Right atrium auricular region (tissue), 2 donors: ENCODE measurements around the gene COMMD7. TPM values are rescaled to one million over a fixed set of nuclear protein-coding genes. Genes with fewer than 3 reads are reported as not detected.

Source experiments
- DNase-seq: peaks from one replicate; pipeline ENCODE4 v3.0.0-alpha.2; 2019; ENCODE audit warnings: low spot score
- H3K27ac ChIP-seq, 2 donors: fragments of 200-600 bp; sonication (generic); 1 replicate in 1 of 2; 2 replicates in 1 of 2; pipeline ENCODE4 v1.5.1; 2016 to 2019
- H3K27me3 ChIP-seq, 2 donors: fragments of 200-600 bp; sonication (generic); one replicate each; pipeline versions ENCODE4 v1.5.1 to v1.6.0; 2017 to 2019
- H3K36me3 ChIP-seq: fragments of 200-600 bp; sonication (generic); one replicate; pipeline ENCODE4 v1.5.1; 2016
- H3K4me1 ChIP-seq, 2 donors: fragments of 200-600 bp; sonication (generic); one replicate each; pipeline versions ENCODE4 v1.5.1 to v1.6.0; 2017 to 2019
- H3K4me3 ChIP-seq, 2 donors: fragments of 200-600 bp; sonication (generic); 1 replicate in 1 of 2; 2 replicates in 1 of 2; pipeline ENCODE4 v1.5.1; 2017 to 2019; ENCODE audit warnings: mild to moderate bottlenecking in 1 of 2, moderate library complexity in 1 of 2
- H3K9me3 ChIP-seq, 2 donors: fragments of 200-600 bp; sonication (generic); one replicate each; pipeline ENCODE4 v1.5.1; 2019
- CTCF ChIP-seq, 2 donors: fragments of 200-600 bp; sonication (generic); IDR thresholded peaks; one replicate each; pipeline ENCODE4 v1.5.1; 2019; ENCODE audit warnings: antibody characterized with exemption in 2 of 2
- total RNA-seq, 2 donors: library from RNA; depleted of rRNA; stranded (reverse); fragments of >200 nt; gene quantifications; one replicate each; pipeline ENCODE4 v1.1.0, GENCODE V29; 2016

Gene COMMD7
- total RNA-seq, 2 donors from 2014 or later, result 22.2 to 29.3 TPM

DNA sequence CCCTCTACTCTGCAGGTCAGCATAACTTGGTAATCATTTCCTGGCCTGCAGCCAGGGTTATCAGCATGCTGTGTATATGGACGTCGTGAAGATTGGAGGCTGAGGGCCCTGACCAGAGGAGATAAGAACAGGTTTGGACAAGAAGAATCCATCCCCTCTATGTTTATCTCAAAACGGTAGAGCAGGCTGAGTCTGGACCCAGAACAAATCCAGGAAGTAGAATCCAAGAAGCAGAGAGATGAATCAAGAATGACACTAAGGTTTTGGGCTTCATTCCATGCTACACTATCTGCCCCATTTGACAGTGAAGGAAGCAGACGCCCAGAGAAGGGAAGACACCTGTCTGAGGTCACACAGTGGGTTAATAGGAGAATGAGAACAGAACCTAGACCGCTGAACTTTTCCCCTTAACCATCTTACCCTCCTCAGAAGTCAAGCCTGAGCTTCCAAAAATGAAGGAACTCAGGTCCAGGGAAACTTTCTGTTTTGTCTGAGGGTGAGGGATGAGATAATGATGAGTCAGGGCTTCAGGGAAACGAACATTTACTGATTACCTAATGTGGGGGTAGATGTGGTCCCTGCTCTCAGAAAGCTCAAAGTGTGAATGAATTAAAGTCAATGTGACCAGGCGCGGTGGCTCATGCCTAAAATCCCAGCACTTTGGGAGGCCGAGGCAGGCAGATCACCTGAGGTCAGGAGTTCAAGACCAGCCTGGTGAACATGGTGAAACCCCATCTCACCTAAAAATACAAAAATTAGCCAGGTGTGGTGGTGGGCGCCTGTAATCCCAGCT, 9.4 kb upstream of the COMMD7 start:
- Histone ChIP-seq H3K9me3 (no peaks in the 10 kb centered on the region), H3K27me3 (no peaks in the 10 kb centered on the region), H3K27ac (no peak overlapping the region), H3K4me3 (no peak overlapping the region), H3K36me3 (no peaks in the 10 kb centered on the region), H3K4me1 (no peaks in the 10 kb centered on the region)
- DNase-seq, result no peak
- no peak for TF ChIP-seq CTCF (IDR thresholded peaks at IDR 0.05)

DNA sequence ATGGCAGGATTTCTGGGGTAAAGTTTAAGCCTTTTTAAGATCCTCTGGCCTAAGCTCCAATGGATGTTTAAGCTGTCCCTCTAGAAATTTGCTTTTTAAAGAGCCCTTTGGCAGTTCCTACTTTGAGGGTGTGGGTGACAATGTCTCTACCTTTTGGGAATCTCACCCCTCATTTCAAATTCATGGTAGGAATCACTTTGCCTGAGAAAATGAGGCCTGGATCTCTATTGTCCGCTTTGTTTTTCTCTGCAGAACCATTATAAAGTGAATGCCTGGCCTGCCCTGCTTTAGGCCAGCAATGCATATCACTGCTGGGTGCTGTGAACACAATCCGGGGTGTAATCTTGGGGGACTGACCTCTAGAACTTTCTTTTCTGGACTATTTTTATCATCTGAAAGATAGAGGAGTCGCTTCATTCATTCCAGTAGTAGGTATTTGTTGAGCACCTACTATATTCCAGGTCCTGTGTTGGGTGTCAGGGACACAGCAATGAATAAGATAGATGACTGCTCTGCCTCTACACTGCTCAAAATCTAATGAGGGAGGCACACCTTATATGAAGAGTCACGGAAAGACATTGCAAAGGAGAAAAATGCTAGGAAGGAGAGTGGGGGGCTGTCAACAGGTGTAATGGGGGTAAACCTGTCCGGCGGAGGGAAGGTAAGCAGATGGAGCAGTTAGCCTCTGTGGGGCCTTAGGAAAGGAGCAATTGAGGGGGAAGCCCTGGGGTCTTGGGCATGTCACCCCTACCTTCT, 8.6 kb upstream of the COMMD7 start:
- no peak for TF ChIP-seq CTCF (IDR thresholded peaks at IDR 0.05)
- no peaks in the 10 kb centered on the region for H3K9me3 ChIP-seq
- no peak overlapping the region for H3K27ac ChIP-seq
- H3K36me3 ChIP-seq, result no peaks in the 10 kb centered on the region
- H3K27me3 ChIP-seq, result no peaks in the 10 kb centered on the region
- DNase-seq, result no peak
- no peak overlapping the region for H3K4me3 ChIP-seq
- H3K4me1 ChIP-seq, result no peaks in the 10 kb centered on the region

GRCh38 chr20:32751293-32751692, 8.0 kb upstream of the COMMD7 start:
- no peaks in the 10 kb centered on the region for H3K9me3 ChIP-seq
- no peaks in the 10 kb centered on the region for H3K36me3 ChIP-seq
- no peak for DNase-seq
- no peak for TF ChIP-seq CTCF (IDR thresholded peaks at IDR 0.05)
- H3K4me3 ChIP-seq, result no peak overlapping the region
- no peaks in the 10 kb centered on the region for H3K4me1 ChIP-seq
- H3K27ac ChIP-seq, result no peak overlapping the region
- H3K27me3 ChIP-seq, result no peaks in the 10 kb centered on the region

- Histone ChIP-seq H3K4me1 (no peaks in the 10 kb centered on the region), H3K27ac (no peak overlapping the region), H3K4me3 (no peak overlapping the region), H3K9me3 (no peaks in the 10 kb centered on the region), H3K27me3 (no peaks in the 10 kb centered on the region), H3K36me3 (no peaks in the 10 kb centered on the region)
- TF ChIP-seq CTCF (IDR thresholded peaks at IDR 0.05), result no peak
- no peak for DNase-seq
Observed at GRCh38 chr20:32749914-32750637, 6.8 kb upstream of the COMMD7 start.

DNA sequence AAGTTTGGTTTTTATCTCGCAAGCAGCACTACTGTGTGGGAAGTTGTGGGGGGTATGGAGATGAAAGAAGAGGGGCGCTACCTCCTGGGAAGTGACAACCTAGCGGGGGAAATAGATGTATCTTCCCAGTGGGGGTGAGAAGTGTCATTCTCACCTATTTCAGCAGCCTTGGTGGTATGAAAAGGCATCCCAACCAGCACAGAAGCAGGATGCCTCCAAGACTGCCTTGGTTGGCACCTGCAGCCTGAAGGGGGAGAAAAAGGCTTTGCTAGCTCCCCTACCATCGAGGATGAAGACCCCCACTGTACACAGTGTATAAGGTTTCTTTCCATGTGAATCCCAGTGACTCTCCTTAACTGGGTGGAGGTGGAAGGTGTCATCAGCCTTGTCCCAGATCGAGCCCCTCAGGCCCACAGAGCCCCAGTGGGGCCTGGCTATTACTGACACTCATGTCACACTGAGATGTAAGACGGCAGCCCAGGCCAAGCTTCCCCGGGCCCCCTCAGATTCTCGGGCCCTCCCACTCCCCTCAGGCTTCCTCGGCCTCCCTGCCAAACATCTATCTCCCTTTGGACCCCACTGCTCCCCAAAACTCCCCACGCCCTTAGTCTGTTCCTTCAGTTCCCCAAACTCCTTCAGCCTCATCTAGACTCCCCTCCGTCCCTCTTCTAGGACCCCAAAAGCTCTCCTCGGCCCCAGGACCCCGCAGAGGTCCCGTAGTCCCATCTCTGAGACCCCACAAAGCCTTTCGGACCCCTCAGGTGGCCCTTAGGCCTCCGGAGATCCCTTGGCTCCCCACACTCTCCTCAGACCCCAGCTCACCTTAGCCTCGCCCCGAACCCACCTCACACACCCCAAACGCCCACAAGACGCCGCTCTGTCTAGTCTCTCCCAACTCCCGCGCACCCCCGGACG, 688 bp downstream of the COMMD7 start:
- peak overlapping the region; percentile 92 to 93 for H3K27ac ChIP-seq
- peaks cover 0 to 19% of the 10 kb centered on the region in 2 donors for H3K4me1 ChIP-seq
- H3K4me3 ChIP-seq, result peak overlapping the region; percentile 91 to 92
- DNase-seq, result no peak
- H3K36me3 ChIP-seq, result no peaks in the 10 kb centered on the region
- no peak for TF ChIP-seq CTCF (IDR thresholded peaks at IDR 0.05)
- no peaks in the 10 kb centered on the region for H3K9me3 ChIP-seq
- no peaks in the 10 kb centered on the region for H3K27me3 ChIP-seq
